ENCODE results near the gene CACFD1. TPM values are rescaled to one million over a fixed set of nuclear protein-coding genes. Genes with fewer than 3 reads are reported as not detected.
A peak's percentile ranks its signal among the peaks of the same experiment; 100 is the strongest.

Gene CACFD1
- total RNA-seq, 1 experiment from 2014 or later, result 22.5 TPM

DNA sequence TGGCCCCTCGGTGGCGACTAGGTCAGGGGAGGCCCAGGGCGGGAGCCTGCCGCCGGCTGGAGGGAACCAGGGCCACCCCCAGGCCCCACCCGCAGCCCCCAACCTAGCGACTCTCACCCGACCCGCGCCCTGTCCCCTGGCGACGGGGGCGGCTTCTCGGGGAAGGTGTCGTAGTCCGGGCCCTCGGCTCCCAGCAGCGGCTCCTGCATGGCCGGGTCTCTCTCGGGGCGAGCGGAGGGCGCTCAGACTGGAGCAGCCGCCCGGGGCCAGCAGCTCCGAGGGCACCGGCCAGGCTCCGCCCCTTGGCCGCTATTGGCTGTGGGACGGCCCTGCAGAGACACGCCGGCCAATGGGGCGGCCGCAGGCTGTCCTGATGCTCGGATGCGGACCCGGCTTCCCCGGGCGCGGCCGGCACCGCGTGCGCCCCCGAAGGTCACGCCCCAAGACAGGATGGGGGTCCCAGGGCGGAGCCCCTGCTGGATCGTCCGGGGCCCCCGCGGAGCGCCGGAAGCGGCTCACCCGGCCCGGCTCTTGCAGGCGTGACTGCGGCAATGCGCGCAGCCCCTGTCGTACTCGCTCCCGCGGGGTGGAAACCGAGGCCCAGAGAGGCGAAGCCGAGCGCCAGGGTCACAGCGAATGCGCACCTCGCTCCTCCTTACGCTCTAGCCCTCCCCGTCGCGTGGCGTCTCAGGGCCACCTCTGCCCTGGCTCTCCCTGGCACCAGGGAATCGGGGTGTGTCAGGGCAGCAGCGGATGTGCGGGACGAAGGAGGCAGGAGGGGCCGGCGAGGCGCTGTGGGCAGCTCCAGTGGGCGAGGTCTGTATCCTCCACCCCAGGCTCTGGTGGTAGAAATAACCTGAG lies 19.3 kb downstream of the CACFD1 start, which contains the start of gene SLC2A6 (continued):
- TF ChIP-seq, protein P1, sequence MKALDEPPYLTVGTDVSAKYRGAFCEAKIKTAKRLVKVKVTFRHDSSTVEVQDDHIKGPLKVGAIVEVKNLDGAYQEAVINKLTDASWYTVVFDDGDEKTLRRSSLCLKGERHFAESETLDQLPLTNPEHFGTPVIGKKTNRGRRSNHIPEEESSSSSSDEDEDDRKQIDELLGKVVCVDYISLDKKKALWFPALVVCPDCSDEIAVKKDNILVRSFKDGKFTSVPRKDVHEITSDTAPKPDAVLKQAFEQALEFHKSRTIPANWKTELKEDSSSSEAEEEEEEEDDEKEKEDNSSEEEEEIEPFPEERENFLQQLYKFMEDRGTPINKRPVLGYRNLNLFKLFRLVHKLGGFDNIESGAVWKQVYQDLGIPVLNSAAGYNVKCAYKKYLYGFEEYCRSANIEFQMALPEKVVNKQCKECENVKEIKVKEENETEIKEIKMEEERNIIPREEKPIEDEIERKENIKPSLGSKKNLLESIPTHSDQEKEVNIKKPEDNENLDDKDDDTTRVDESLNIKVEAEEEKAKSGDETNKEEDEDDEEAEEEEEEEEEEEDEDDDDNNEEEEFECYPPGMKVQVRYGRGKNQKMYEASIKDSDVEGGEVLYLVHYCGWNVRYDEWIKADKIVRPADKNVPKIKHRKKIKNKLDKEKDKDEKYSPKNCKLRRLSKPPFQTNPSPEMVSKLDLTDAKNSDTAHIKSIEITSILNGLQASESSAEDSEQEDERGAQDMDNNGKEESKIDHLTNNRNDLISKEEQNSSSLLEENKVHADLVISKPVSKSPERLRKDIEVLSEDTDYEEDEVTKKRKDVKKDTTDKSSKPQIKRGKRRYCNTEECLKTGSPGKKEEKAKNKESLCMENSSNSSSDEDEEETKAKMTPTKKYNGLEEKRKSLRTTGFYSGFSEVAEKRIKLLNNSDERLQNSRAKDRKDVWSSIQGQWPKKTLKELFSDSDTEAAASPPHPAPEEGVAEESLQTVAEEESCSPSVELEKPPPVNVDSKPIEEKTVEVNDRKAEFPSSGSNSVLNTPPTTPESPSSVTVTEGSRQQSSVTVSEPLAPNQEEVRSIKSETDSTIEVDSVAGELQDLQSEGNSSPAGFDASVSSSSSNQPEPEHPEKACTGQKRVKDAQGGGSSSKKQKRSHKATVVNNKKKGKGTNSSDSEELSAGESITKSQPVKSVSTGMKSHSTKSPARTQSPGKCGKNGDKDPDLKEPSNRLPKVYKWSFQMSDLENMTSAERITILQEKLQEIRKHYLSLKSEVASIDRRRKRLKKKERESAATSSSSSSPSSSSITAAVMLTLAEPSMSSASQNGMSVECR (CRISPR knock-in tag; IDR thresholded peaks at IDR 0.05; ENCODE audit: borderline replicate concordance), result peak; percentile 86; the same call in 1 of the 2 replicates
- TF ChIP-seq NFATC4 (CRISPR knock-in tag; IDR thresholded peaks at IDR 0.05) (no peak), MYBL2 (CRISPR knock-in tag; IDR thresholded peaks at IDR 0.05) (peak; percentile 80), NR1H2 (CRISPR knock-in tag; IDR thresholded peaks at IDR 0.05) (no peak), NFYB (CRISPR knock-in tag; conservative IDR thresholded peaks at IDR 0.05; ENCODE audit: low read depth) (peak; percentile 89), CREB1 (CRISPR knock-in tag; IDR thresholded peaks at IDR 0.05) (no peak), RORB (CRISPR knock-in tag; IDR thresholded peaks at IDR 0.05) (no peak), ZNF121 (CRISPR knock-in tag; IDR thresholded peaks at IDR 0.05) (no peak), NFE2L1 (CRISPR knock-in tag; IDR thresholded peaks at IDR 0.05) (no peak), MXD4 (CRISPR knock-in tag; IDR thresholded peaks at IDR 0.05; ENCODE audit: borderline replicate concordance) (no peak), SMAD3 (CRISPR knock-in tag; IDR thresholded peaks at IDR 0.05; ENCODE audit: borderline replicate concordance) (no peak), EMX1 (CRISPR knock-in tag; IDR thresholded peaks at IDR 0.05) (no peak), IRF2 (CRISPR knock-in tag; IDR thresholded peaks at IDR 0.05; ENCODE audit: borderline replicate concordance, low read depth) (no peak), ZBTB21 (CRISPR knock-in tag; IDR thresholded peaks at IDR 0.05; ENCODE audit: borderline replicate concordance) (no peak), ZNF263 (CRISPR knock-in tag; IDR thresholded peaks at IDR 0.05; ENCODE audit: low read depth) (no peak), ZNF317 (CRISPR knock-in tag; IDR thresholded peaks at IDR 0.05; ENCODE audit: borderline replicate concordance, low read depth) (no peak), ZNF219 (CRISPR knock-in tag; IDR thresholded peaks at IDR 0.05; ENCODE audit: borderline replicate concordance) (no peak; the same call in 1 of the 2 replicates), TEAD4 (CRISPR knock-in tag; IDR thresholded peaks at IDR 0.05) (no peak), FOXJ3 (CRISPR knock-in tag; IDR thresholded peaks at IDR 0.05; ENCODE audit: borderline replicate concordance) (no peak), SOX15 (CRISPR knock-in tag; IDR thresholded peaks at IDR 0.05) (no peak)
- TF ChIP-seq, protein P2, sequence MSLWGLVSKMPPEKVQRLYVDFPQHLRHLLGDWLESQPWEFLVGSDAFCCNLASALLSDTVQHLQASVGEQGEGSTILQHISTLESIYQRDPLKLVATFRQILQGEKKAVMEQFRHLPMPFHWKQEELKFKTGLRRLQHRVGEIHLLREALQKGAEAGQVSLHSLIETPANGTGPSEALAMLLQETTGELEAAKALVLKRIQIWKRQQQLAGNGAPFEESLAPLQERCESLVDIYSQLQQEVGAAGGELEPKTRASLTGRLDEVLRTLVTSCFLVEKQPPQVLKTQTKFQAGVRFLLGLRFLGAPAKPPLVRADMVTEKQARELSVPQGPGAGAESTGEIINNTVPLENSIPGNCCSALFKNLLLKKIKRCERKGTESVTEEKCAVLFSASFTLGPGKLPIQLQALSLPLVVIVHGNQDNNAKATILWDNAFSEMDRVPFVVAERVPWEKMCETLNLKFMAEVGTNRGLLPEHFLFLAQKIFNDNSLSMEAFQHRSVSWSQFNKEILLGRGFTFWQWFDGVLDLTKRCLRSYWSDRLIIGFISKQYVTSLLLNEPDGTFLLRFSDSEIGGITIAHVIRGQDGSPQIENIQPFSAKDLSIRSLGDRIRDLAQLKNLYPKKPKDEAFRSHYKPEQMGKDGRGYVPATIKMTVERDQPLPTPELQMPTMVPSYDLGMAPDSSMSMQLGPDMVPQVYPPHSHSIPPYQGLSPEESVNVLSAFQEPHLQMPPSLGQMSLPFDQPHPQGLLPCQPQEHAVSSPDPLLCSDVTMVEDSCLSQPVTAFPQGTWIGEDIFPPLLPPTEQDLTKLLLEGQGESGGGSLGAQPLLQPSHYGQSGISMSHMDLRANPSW (CRISPR knock-in tag; conservative IDR thresholded peaks at IDR 0.05; ENCODE audit: low read depth), result no peak
- TF ChIP-seq, protein P3, sequence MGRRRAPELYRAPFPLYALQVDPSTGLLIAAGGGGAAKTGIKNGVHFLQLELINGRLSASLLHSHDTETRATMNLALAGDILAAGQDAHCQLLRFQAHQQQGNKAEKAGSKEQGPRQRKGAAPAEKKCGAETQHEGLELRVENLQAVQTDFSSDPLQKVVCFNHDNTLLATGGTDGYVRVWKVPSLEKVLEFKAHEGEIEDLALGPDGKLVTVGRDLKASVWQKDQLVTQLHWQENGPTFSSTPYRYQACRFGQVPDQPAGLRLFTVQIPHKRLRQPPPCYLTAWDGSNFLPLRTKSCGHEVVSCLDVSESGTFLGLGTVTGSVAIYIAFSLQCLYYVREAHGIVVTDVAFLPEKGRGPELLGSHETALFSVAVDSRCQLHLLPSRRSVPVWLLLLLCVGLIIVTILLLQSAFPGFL (CRISPR knock-in tag; IDR thresholded peaks at IDR 0.05; ENCODE audit: borderline replicate concordance), result no peak
- TF ChIP-seq, protein P4, sequence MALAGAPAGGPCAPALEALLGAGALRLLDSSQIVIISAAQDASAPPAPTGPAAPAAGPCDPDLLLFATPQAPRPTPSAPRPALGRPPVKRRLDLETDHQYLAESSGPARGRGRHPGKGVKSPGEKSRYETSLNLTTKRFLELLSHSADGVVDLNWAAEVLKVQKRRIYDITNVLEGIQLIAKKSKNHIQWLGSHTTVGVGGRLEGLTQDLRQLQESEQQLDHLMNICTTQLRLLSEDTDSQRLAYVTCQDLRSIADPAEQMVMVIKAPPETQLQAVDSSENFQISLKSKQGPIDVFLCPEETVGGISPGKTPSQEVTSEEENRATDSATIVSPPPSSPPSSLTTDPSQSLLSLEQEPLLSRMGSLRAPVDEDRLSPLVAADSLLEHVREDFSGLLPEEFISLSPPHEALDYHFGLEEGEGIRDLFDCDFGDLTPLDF (CRISPR knock-in tag; IDR thresholded peaks at IDR 0.05), result no peak
- TF ChIP-seq, protein P5, sequence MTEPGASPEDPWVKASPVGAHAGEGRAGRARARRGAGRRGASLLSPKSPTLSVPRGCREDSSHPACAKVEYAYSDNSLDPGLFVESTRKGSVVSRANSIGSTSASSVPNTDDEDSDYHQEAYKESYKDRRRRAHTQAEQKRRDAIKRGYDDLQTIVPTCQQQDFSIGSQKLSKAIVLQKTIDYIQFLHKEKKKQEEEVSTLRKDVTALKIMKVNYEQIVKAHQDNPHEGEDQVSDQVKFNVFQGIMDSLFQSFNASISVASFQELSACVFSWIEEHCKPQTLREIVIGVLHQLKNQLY (CRISPR knock-in tag; IDR thresholded peaks at IDR 0.05), result no peak
- TF ChIP-seq, protein P6, sequence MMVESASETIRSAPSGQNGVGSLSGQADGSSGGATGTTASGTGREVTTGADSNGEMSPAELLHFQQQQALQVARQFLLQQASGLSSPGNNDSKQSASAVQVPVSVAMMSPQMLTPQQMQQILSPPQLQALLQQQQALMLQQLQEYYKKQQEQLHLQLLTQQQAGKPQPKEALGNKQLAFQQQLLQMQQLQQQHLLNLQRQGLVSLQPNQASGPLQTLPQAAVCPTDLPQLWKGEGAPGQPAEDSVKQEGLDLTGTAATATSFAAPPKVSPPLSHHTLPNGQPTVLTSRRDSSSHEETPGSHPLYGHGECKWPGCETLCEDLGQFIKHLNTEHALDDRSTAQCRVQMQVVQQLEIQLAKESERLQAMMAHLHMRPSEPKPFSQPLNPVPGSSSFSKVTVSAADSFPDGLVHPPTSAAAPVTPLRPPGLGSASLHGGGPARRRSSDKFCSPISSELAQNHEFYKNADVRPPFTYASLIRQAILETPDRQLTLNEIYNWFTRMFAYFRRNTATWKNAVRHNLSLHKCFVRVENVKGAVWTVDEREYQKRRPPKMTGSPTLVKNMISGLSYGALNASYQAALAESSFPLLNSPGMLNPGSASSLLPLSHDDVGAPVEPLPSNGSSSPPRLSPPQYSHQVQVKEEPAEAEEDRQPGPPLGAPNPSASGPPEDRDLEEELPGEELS (CRISPR knock-in tag; IDR thresholded peaks at IDR 0.05), result 0 out of 2 replicates have a peak, but pooled peaks have one; percentile 7
- TF ChIP-seq, protein P7, sequence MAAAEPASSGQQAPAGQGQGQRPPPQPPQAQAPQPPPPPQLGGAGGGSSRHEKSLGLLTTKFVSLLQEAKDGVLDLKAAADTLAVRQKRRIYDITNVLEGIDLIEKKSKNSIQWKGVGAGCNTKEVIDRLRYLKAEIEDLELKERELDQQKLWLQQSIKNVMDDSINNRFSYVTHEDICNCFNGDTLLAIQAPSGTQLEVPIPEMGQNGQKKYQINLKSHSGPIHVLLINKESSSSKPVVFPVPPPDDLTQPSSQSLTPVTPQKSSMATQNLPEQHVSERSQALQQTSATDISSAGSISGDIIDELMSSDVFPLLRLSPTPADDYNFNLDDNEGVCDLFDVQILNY (CRISPR knock-in tag; IDR thresholded peaks at IDR 0.05), result peak; percentile 69; the same call in 1 of the 2 replicates

Data from WTC11 (cell line).